Vagina (tissue), 2 donors: ENCODE data around the gene MYOZ3.

Experiments
- POLR2A ChIP-seq, 2 donors: fragments of 450-650 bp; IDR thresholded peaks; one replicate each; pipeline ENCODE4 v1.6.1; 2017; ENCODE audit warnings: antibody characterized with exemption in 2 of 2, mild to moderate bottlenecking in 2 of 2, moderate library complexity in 2 of 2
- POLR2AphosphoS5 ChIP-seq, 2 donors: sonication (generic); formaldehyde crosslinking; IDR thresholded peaks; one replicate each; pipeline ENCODE4 v1.9.0; 2017; ENCODE audit warnings: antibody characterized with exemption in 2 of 2, mild to moderate bottlenecking in 2 of 2, low read depth in 1 of 2; ENCODE audit not compliant: insufficient read depth in 1 of 2
- TF ChIP-seq, protein P1 (sequence below), 3 experiments: fragments of 450-650 bp in 2 of 3; fragments of 200-600 bp in 1 of 3; sonication (generic) in 1 of 3; IDR thresholded peaks; one replicate each; pipeline ENCODE4 v1.5.1; 2017 to 2019; ENCODE audit warnings: antibody characterized with exemption in 3 of 3, mild to moderate bottlenecking in 2 of 3, moderate library complexity in 2 of 3

GRCh38 chr5:150661821-150662596, 958 bp downstream of the MYOZ3 start:
- TF ChIP-seq, protein P1, sequence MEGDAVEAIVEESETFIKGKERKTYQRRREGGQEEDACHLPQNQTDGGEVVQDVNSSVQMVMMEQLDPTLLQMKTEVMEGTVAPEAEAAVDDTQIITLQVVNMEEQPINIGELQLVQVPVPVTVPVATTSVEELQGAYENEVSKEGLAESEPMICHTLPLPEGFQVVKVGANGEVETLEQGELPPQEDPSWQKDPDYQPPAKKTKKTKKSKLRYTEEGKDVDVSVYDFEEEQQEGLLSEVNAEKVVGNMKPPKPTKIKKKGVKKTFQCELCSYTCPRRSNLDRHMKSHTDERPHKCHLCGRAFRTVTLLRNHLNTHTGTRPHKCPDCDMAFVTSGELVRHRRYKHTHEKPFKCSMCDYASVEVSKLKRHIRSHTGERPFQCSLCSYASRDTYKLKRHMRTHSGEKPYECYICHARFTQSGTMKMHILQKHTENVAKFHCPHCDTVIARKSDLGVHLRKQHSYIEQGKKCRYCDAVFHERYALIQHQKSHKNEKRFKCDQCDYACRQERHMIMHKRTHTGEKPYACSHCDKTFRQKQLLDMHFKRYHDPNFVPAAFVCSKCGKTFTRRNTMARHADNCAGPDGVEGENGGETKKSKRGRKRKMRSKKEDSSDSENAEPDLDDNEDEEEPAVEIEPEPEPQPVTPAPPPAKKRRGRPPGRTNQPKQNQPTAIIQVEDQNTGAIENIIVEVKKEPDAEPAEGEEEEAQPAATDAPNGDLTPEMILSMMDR (IDR thresholded peaks at IDR 0.05), result no peak
- TF ChIP-seq POLR2AphosphoS5 (IDR thresholded peaks at IDR 0.05; ENCODE audit: insufficient read depth in 1 of 2, low read depth in 1 of 2), result no peak
- no peak for TF ChIP-seq POLR2A (IDR thresholded peaks at IDR 0.05)
